Measurements from ENCODE around the gene MED13L.

DNA sequence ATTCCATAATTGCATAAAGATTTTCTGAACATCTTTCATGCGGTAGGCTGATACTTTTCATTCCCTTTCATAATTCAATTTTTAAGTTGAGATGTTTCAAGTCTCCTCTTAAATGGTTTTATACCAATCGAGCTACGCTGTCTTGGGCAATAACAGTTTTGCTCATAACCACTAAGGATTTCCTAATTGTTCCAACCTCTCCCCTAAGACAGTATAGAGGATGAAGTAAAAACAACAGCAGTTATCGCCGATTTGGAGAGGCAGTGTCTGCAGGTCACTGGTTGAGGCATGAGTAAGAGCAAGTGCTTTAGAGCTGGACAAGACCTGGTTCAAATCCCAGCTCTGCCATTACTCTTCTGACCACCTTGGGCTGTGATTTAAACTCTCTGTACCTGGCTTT is 6.9 kb upstream of the MED13L start:
- TF ChIP-seq CTCF (IDR thresholded peaks at IDR 0.05): no peak
- TF ChIP-seq ZNF423 (CRISPR knock-in tag; IDR thresholded peaks at IDR 0.05): no peak
- TF ChIP-seq HMGA2 (CRISPR knock-in tag; IDR thresholded peaks at IDR 0.05): no peak
- TF ChIP-seq, protein P1, sequence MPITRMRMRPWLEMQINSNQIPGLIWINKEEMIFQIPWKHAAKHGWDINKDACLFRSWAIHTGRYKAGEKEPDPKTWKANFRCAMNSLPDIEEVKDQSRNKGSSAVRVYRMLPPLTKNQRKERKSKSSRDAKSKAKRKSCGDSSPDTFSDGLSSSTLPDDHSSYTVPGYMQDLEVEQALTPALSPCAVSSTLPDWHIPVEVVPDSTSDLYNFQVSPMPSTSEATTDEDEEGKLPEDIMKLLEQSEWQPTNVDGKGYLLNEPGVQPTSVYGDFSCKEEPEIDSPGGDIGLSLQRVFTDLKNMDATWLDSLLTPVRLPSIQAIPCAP (CRISPR knock-in tag; IDR thresholded peaks at IDR 0.05): no peak
- TF ChIP-seq, protein P2, sequence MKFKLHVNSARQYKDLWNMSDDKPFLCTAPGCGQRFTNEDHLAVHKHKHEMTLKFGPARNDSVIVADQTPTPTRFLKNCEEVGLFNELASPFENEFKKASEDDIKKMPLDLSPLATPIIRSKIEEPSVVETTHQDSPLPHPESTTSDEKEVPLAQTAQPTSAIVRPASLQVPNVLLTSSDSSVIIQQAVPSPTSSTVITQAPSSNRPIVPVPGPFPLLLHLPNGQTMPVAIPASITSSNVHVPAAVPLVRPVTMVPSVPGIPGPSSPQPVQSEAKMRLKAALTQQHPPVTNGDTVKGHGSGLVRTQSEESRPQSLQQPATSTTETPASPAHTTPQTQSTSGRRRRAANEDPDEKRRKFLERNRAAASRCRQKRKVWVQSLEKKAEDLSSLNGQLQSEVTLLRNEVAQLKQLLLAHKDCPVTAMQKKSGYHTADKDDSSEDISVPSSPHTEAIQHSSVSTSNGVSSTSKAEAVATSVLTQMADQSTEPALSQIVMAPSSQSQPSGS (CRISPR knock-in tag; IDR thresholded peaks at IDR 0.05; ENCODE audit: borderline replicate concordance, low read depth): no peak
- no peak for TF ChIP-seq ELF4 (CRISPR knock-in tag; IDR thresholded peaks at IDR 0.05; ENCODE audit: low read depth)
- TF ChIP-seq FOXP1 (CRISPR knock-in tag; IDR thresholded peaks at IDR 0.05; ENCODE audit: borderline replicate concordance): no peak
- no peak for TF ChIP-seq TCF7 (CRISPR knock-in tag; IDR thresholded peaks at IDR 0.05; ENCODE audit: low read depth)

All from WTC11 (cell line).